HAP-1 (cell line): ENCODE measurements around the gene POTEF.
"Not testable (repeated sequence)": the region's sequence is repeated elsewhere in the genome, so short reads cannot be mapped to it uniquely, and the experiment has no call there.

Experiments
- DNase-seq, 2 experiments: peaks; one replicate each; pipeline ENCODE4 v3.0.0-alpha.2; 2016 to 2020; ENCODE audit warnings: low spot score in 2 of 2
- H3K27me3 ChIP-seq: fragments of 250-450 bp; sonication (Bioruptor Pico); 2 replicates; pipeline ENCODE4 v1.5.1; 2020; ENCODE audit warnings: low read depth, mild to moderate bottlenecking, moderate library complexity
- H3K36me3 ChIP-seq: fragments of 250-450 bp; sonication (Bioruptor Pico); replicated peaks from 2 replicates; pipeline ENCODE4 v1.5.1; 2020; ENCODE audit warnings: mild to moderate bottlenecking
- H3K4me1 ChIP-seq: fragments of 250-450 bp; sonication (Bioruptor Pico); 2 replicates; pipeline ENCODE4 v1.5.1; 2020; ENCODE audit warnings: mild to moderate bottlenecking
- H3K4me3 ChIP-seq: fragments of 250-450 bp; sonication (Bioruptor Pico); 2 replicates; pipeline ENCODE4 v1.5.1; 2020; ENCODE audit warnings: mild to moderate bottlenecking, moderate library complexity
- H3K9me3 ChIP-seq: fragments of 250-450 bp; sonication (Bioruptor Pico); 2 replicates; pipeline ENCODE4 v1.5.1; 2020; ENCODE audit warnings: mild to moderate bottlenecking, moderate library complexity
- in situ Hi-C: fragments of 300-500 bp; cut with MboI; formaldehyde crosslinking; loops from 3 replicates; pipeline ENCODE4 v1.14.3; 2020; ENCODE audit warnings: low sequenced_read_pairs, inconsistent platforms, mixed read lengths

The POTEF gene

DNA sequence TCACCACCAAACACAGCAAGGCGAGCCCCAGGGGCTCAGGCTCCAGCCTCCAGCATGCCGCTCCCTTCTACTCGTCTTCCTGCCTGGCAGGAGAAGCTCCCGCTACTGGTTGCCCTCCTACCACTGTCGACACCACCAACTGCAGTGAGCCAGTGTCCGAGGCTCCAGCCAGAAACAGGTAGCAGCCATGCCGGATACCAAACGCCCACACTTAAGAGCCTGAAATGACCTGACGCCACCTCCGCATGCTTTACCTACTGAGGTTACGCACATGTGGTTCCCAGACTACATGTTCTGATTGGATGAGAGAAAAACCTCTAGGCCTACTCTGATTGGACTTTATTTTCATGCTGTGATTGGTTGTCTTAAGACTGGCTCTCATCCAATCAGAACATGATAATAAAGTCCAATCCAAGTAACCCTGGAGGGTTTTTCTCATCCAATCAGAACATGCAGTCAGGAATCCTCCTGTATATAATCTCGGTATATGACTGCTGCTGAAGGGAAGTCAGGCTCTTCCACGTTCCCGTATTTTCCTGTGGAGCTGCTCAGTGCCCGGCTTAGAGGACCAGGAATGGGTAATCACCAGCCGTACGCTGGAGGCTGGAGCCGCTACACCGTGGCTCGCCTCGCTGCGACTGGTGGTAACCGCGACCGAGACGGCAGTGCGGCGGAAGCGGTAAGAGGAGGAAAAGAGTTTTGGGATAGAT, at the start of gene POTEF:
Gene POTEF, minus strand, starts transcription at position 103 of the 710 bp plus-strand sequence. CDS start 8,707 bp downstream, outside the sequence.
- H3K27me3 ChIP-seq, DNase-seq, H3K4me1 ChIP-seq, H3K9me3 ChIP-seq, H3K4me3 ChIP-seq, H3K36me3 ChIP-seq, in situ Hi-C loops: not testable (repeated sequence)

DNA sequence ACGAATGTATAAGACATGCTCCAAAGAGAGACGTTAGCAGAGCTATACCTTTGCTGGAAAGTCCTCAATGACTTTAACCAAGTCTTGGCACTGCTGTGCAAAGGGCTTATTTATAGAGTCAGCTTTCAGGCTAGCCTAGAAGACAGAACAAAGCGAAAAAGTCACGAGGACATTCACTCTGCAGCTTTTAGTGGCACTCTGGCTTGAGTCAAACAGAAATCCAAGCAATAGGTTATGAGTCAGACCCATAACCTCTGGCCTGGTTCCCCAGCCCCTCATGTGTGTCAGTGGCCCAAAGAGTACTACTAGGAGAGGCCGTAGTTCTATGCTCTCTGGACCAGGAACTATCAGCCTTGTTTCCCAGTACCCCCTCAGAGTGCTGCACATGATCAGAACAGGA, 45.8 kb upstream of the POTEF start:
- in situ Hi-C loops: loop anchor here (25.0 kb wide), 1 partner anchor 912 kb away; the partner anchor contains the start of gene FAM168B
- not testable (repeated sequence) for H3K27me3 ChIP-seq, H3K9me3 ChIP-seq, H3K4me3 ChIP-seq, DNase-seq, H3K4me1 ChIP-seq
- peaks cover 15% of the 10 kb centered on the region for H3K36me3 ChIP-seq

DNA sequence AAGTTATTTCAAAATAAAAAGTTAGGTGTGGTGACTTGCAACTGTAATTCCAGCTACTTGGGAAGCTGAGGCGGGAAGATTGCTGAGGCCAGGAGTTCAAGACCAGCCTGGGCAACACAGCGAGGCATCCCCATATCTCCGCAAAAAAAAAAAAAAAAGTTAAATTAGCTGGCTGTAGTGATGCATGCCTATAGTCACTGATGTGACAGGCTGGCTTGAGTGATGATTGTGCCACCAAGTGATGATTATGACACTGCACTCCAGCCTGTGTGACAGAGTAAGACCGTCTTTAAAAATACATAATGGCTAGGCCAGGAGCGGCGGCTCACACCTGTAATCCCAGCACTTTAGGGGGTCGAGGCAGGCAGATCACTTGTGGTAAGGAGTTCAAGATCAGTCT, 40.9 kb upstream of the POTEF start:
- peaks cover 27% of the 10 kb centered on the region for H3K36me3 ChIP-seq

DNA sequence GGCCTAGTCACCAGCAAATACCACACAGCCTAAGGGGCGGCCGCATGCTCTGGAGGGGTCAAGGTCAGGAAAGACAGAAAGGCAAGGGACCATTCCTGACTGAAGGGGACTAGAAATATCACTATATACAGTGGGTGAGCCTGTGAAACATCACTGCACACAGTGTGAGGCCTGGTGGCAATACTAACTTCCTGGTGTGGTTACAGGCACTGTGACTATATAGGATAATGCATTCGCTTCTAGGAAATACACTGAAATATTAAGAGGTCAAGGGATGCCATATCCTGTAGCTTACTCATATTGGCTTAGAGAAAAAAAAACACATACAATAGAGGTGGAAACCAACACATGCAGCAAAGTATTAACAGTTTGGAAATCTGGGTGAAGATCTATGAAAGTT, 40.1 kb upstream of the POTEF start:
- not testable (repeated sequence) for DNase-seq, H3K4me1 ChIP-seq, H3K4me3 ChIP-seq, H3K9me3 ChIP-seq, H3K27me3 ChIP-seq
- in situ Hi-C loops: loop anchor here (5.0 kb wide), 1 partner anchor 1338 kb away; no protein-coding TSS in a partner anchor
- H3K36me3 ChIP-seq: peaks cover 25% of the 10 kb centered on the region

More for the DNA sequence above, 40.9 kb upstream of the POTEF start:
- in situ Hi-C loops: loop anchor here (5.0 kb wide), 1 partner anchor 1337 kb away; no protein-coding TSS in a partner anchor
- no peaks in the 10 kb centered on the region for H3K9me3 ChIP-seq
- H3K27me3 ChIP-seq: no peaks in the 10 kb centered on the region
- H3K4me1 ChIP-seq: no peaks in the 10 kb centered on the region
- H3K4me3 ChIP-seq: no peak overlapping the region
- no peak for DNase-seq

DNA sequence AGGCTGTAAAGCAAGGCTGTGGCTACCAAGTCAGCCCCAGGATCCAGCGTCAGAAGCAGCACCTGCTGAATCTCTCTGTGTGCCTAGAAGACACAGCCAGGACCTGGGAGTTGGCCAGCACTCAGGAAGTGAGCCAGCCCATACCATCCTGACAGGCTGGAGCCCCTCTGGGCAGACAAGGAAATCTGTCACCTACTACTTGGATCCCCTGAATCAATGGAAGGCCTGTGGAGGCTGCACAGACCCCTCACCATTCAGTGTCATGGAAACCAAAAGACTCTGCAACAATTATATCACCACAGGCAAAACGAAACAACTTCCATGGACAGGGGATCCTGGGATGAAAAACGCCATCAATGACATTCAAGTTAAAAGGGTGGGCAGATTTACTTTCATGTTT, 37.6 kb upstream of the POTEF start:
- H3K4me1 ChIP-seq, H3K4me3 ChIP-seq, DNase-seq, H3K27me3 ChIP-seq, H3K9me3 ChIP-seq: not testable (repeated sequence)
- in situ Hi-C loops: loop anchor here (5.0 kb wide), 1 partner anchor 1341 kb away; no protein-coding TSS in a partner anchor
- H3K36me3 ChIP-seq: peaks cover 25% of the 10 kb centered on the region

DNA sequence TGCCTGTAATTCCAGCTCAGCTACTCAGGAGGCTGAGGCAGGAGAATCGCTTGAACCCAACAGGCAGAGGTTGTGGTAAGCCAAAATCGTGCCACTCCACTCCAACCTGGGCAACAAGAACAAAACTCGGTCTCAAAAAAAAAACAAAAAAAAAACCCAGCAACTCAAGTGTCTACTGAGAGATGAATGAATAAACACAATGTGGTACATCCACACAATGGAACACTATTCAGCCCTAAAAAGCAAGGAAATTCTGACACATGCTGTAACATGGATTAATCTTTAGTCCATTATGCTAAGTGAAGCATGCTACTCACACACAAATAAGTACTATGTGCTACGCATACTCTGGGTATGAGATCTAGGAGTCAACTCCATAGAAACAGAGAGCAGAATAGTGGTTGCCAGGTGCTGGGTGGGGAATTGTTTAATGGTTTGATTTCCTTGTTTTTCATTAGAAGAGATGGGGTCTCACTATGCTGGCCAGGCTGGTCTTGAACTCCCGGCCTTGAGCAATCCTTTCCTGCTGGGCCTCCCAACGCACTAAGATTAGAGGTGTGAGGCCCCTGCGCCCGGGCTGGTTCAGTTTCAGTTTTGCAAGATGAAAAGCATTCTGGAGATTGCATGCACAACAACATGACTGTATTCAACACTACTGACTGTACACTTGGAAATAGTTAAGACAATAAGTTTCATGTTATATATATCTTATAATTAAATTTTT, 36.4 kb upstream of the POTEF start:
- no peaks in the 10 kb centered on the region for H3K4me1 ChIP-seq
- no peak overlapping the region for H3K4me3 ChIP-seq
- no peaks in the 10 kb centered on the region for H3K9me3 ChIP-seq
- peaks cover 25% of the 10 kb centered on the region for H3K36me3 ChIP-seq
- H3K27me3 ChIP-seq: no peaks in the 10 kb centered on the region
- in situ Hi-C loops: loop anchor here (5.0 kb wide), 1 partner anchor 1342 kb away; no protein-coding TSS in a partner anchor
- no peak for DNase-seq

DNA sequence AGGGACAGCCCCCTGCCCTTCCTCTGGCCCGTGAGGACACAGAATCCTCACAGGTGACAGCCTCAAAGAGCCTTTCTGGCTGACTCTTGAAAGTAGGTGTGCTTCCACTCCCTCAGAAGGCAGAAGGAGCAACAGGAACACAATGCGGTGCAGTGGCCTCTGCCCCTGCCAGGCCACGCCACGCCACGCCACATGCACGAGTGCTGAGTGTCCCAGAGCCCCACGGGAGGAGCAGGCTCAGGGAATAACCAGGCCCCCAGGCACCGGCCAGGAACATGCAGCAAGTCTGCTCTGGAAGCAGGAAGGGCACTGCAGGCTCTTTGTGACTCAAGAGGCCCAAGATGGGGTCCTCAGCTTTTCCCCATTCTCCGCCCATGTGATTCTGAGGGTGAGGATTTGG, 33.9 kb upstream of the POTEF start:
- in situ Hi-C loops: no loop called here

DNA sequence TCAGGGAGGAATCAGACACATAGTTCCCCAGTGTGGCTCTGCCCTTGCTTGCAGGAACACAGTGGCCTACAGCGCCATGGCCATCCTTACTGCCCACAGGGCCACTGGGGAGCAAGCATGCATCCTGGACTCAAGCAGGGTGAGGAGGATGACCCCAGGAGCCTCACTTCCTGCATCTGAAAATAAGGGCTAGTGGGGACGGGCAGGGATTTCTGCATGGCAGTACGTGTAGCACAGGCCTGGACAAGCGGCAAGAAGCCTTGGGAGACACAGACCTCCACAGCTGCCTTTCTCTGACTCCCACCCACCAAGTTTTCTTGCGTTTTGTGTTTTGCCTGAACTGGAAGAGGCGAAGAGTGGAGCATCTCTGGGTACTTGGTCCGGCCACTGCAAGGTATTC, 33.5 kb upstream of the POTEF start:
- in situ Hi-C loops, H3K27me3 ChIP-seq, H3K4me3 ChIP-seq, H3K9me3 ChIP-seq, DNase-seq, H3K4me1 ChIP-seq: not testable (repeated sequence)
- peaks cover 21% of the 10 kb centered on the region for H3K36me3 ChIP-seq

More for the DNA sequence above, 33.9 kb upstream of the POTEF start:
- Histone ChIP-seq H3K4me1 (no peaks in the 10 kb centered on the region), H3K4me3 (no peak overlapping the region), H3K27me3 (no peaks in the 10 kb centered on the region), H3K9me3 (no peaks in the 10 kb centered on the region), H3K36me3 (peaks cover 26% of the 10 kb centered on the region)
- DNase-seq: no peak

DNA sequence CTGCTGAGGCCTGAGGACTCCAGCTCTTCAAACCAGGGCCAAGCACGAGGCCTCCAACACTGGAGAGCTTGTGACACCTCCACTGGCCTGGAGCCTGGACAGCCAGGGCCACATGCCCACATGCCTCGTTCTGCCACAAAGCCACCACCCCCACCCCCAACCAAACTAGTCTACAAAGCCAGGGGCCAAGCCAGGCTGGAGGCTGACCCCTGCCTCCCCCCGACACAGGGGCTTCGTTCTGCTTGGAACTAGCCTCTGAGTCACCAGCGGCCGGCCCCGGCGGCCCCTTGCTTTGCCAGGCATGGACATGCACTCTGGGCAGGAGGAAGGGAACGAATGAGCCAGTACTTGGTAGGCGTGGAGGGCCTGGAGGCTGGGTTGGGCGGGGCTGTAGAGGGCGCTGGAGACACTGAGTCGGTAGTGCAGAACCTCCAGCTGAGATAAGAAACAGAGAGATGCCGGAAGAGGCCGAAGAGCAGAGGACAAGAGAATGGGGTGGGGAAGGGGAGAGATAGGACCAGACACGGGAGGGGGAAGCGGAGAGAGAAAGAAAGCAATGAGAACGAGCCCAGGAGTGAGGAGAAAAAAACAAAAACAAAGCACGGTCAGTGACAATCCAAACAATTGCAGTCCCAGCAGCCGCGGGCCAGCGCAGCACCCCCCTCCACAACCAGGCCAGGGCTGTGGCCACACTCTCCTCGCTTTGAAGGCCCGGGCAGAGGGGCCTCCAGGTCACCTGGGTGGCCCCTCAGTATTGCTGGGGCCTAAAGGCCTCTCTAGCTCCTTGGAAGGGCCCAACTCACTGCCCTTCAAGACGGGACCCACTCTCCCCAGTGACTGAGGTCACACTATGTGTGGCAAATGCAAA, 32.0 kb upstream of the POTEF start:
- H3K27me3 ChIP-seq, in situ Hi-C loops, H3K4me3 ChIP-seq, H3K9me3 ChIP-seq, H3K4me1 ChIP-seq, DNase-seq: not testable (repeated sequence)
- H3K36me3 ChIP-seq: peaks cover 18% of the 10 kb centered on the region

DNA sequence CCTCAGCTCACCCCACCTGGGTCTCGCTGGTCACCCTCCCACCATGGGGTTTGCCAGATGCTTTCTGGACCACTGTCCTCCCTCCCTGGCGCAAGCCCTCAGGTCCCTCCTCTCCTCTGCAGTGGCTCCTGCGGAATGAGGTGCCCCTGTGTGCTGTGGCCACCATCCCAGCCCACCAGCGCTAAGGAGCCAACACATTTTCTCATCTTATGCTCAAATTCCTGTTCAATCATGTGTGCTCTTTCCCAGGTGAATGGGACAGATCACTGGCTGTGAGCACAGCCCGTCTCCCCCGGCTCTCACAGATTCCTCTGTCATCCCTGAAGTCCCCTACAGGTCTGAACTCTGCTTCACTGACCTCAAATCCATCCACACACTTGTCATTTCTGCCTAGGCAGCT, 31.1 kb upstream of the POTEF start:
- Histone ChIP-seq H3K9me3 (no peaks in the 10 kb centered on the region), H3K27me3 (no peaks in the 10 kb centered on the region), H3K4me3 (no peak overlapping the region), H3K36me3 (peaks cover 14% of the 10 kb centered on the region), H3K4me1 (no peaks in the 10 kb centered on the region)
- DNase-seq: no peak
- in situ Hi-C loops: no loop called here

DNA sequence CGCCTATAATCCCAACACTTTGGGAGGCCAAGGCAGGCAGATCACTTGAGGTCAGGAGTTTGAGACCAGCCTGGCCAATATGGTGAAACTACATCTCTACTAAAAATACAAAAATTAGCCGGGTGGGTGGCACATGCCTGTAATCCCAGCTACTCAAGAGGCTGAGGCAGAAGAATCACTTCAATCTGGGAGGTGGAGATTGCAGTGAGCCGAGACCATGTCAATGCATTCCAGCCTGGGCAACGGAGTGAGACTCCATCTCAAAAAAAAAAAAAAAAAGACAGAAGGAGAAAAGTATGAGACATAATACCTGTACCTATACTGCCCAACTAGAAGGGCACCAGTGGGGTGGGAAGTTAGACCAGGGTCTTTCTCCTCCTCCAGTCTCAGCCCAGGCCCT, 30.4 kb upstream of the POTEF start:
- H3K4me3 ChIP-seq, in situ Hi-C loops, H3K27me3 ChIP-seq, H3K4me1 ChIP-seq, DNase-seq, H3K9me3 ChIP-seq: not testable (repeated sequence)
- H3K36me3 ChIP-seq: peaks cover 13% of the 10 kb centered on the region

DNA sequence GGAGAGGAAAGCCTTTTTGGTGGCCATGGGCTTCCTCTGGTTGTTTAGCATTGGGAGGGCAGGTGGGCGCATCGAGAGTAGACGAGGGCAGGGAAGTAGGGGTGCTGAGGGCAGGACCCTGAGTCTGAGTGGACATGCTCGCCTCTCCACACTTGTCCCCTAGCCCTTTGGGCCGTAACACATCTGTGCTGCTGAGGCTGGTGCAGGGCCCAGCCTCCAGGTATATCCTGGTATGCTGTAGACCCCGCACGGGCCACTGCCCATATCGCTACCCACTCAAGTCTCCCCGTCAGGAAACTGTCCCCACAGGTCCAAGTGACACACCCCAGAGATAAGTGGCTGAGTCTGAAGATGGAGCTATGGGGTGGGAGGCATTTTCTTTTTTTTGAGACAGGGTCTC, 29.6 kb upstream of the POTEF start:
- no peaks in the 10 kb centered on the region for H3K27me3 ChIP-seq
- H3K36me3 ChIP-seq: peaks cover 11% of the 10 kb centered on the region
- H3K4me3 ChIP-seq: no peak overlapping the region
- DNase-seq: no peak
- H3K9me3 ChIP-seq: no peaks in the 10 kb centered on the region
- H3K4me1 ChIP-seq: no peaks in the 10 kb centered on the region
- in situ Hi-C loops: no loop called here

DNA sequence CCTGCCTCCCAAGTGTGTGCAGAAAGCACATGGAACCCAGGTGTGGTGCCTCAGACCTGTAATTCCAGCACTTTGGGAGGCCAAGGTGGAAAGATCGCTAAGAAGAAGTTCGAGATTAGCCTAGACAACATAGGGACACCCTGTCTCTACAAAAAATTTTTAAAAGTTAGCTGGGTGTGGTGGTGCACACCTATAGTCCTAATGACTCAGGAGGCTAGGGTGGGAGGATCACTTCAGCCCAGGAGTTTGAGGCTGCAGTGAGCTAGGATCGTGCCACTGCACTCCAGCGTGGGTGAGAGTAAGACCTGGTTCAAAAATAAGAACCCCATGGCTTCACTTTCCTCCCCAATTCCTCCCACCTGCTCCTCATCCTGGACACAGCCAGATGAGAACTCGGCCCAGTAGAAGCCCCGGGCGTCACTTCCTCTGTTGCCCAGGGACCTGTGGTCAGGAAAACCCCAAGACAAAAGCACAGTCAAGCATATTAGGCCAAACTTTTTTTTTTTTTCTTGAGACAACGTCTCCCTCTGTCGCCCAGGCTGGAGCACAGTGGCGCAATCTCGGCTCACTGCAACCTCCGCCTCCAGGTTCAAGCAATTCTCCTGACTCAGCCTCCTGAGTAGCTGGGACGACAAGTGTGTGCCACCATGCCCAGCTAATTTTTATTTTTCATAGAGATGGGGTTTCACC, 28.9 kb upstream of the POTEF start:
- peaks cover 11% of the 10 kb centered on the region for H3K36me3 ChIP-seq
- in situ Hi-C loops, H3K9me3 ChIP-seq, DNase-seq, H3K27me3 ChIP-seq, H3K4me3 ChIP-seq, H3K4me1 ChIP-seq: not testable (repeated sequence)
